ENCODE data around the gene MROH8. TPM values are rescaled to one million over a fixed set of nuclear protein-coding genes. Genes with fewer than 3 reads are reported as not detected.
"Not testable (repeated sequence)": the region's sequence is repeated elsewhere in the genome, so short reads cannot be mapped to it uniquely, and the experiment has no call there.

MROH8 gene
- polyA plus RNA-seq, 4 donors, result 0.54 to 3.1 (median 0.73) TPM

DNA sequence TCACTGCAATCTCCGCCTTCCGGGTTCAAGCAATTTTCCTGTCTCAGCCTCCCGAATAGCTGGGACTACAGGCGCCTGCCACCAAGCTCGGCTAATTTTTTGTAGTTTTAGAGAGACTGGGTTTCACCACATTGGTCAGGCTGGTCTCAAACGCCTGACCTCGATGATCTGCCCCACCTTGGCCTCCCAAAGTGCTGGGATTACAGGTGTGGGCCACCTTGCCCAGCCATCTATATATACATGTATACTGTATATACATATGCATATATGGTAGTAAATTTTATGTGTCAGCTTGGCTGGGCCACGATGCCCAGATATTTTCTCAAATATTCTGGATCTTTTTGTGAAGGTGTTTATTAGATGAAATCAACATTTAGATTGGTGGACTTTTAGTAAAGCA is 102.3 kb downstream of the MROH8 start:
- DNase-seq, result no peak
- Histone ChIP-seq H3K36me3 (ENCODE audit: control insufficient read depth in 3 of 3, insufficient read depth in 2 of 3, low read depth in 1 of 3, low read length in 3 of 3) (peaks cover 0 to 22% (median 0%) of the 10 kb centered on the region in 3 donors), H3K9me3 (ENCODE audit: control insufficient read depth in 2 of 2, insufficient read depth in 1 of 2, low read depth in 1 of 2, low read length in 1 of 2) (peaks cover 0 to 2% of the 10 kb centered on the region in 2 donors), H3K27me3 (ENCODE audit: control insufficient read depth in 3 of 3, insufficient read depth in 3 of 3, low read length in 3 of 3) (no peaks in the 10 kb centered on the region), H3K27ac (ENCODE audit: low read depth in 1 of 3, low read length in 2 of 3) (no peak overlapping the region), H3K4me3 (ENCODE audit: low read depth in 1 of 3, low read length in 3 of 3) (no peak overlapping the region), H3K4me1 (ENCODE audit: control insufficient read depth in 3 of 3, insufficient read depth in 2 of 3, low read depth in 1 of 3, low read length in 2 of 3) (no peaks in the 10 kb centered on the region)
- FAIRE-seq, result no peak
- 96 to 99% (median 96%) methylated on average over 8 of the region's 8 CpGs for WGBS, 3 donors

GRCh38 chr20:37075932-37076685 is 103.2 kb downstream of the MROH8 start:
- no peak for FAIRE-seq
- WGBS, 3 donors, result 91 to 96% (median 92%) methylated on average over 3 of the region's 3 CpGs

DNA sequence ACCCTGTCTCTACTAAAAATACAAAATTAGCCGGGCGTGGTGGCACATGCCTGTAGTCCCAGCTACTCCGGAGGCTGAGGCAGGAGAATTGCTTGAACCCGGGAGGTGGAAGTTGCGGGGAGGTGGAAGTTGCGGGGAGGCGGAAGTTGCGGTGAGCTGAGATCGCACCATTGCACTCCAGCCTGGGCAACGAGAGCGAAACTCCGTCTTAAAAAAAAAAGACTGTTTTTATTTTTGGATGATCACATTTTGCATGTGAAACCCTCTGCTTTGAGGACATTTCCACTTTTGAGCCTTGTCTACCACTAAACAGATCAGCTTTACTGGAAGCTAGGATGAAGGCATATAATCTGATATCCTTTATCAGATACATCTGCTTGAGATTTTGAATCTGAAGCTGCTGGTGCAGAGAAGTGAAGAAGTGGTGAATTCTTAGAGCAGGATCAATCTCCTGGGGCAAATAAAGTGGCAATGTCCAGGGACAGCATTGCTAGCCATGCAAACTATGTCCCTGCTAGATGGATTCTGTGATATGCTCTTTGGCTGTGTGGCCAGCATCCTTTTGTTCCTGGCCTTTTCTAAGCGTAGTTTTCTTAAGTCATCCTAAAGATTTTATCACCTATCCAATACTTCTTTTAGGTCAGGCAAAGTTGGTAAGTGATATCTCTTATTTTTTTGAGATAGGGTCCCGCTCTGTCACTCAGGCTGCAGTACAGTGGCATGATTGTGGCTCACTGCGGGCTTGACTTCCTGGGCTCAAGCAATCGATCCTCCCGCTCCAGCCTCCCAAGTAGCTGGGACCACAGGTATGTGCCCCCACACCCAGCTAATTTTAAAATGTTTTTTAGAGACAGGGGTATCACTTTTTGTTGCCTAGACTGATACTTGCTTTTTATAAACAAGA is 106.8 kb downstream of the MROH8 start:
- WGBS, 3 donors, result 87 to 96% (median 88%) methylated on average over 17 of the region's 17 CpGs
- Histone ChIP-seq H3K9me3 (ENCODE audit: control insufficient read depth in 2 of 2, insufficient read depth in 1 of 2, low read depth in 1 of 2, low read length in 1 of 2) (peaks cover 0 to 2% of the 10 kb centered on the region in 2 donors), H3K27ac (ENCODE audit: low read depth in 1 of 3, low read length in 2 of 3) (no peak overlapping the region), H3K27me3 (ENCODE audit: control insufficient read depth in 3 of 3, insufficient read depth in 3 of 3, low read length in 3 of 3) (no peaks in the 10 kb centered on the region), H3K4me1 (ENCODE audit: control insufficient read depth in 3 of 3, insufficient read depth in 2 of 3, low read depth in 1 of 3, low read length in 2 of 3) (no peaks in the 10 kb centered on the region), H3K36me3 (ENCODE audit: control insufficient read depth in 3 of 3, insufficient read depth in 2 of 3, low read depth in 1 of 3, low read length in 3 of 3) (peaks cover 0 to 15% (median 0%) of the 10 kb centered on the region in 3 donors), H3K4me3 (ENCODE audit: low read depth in 1 of 3, low read length in 3 of 3) (no peak overlapping the region)
- FAIRE-seq, result no peak
- DNase-seq, result no peak

More at GRCh38 chr20:37075932-37076685, 103.2 kb downstream of the MROH8 start:
- no peaks in the 10 kb centered on the region for H3K4me1 ChIP-seq (ENCODE audit: control insufficient read depth in 3 of 3, insufficient read depth in 2 of 3, low read depth in 1 of 3, low read length in 2 of 3)
- H3K27me3 ChIP-seq (ENCODE audit: control insufficient read depth in 3 of 3, insufficient read depth in 3 of 3, low read length in 3 of 3), result no peaks in the 10 kb centered on the region
- H3K4me3 ChIP-seq (ENCODE audit: low read depth in 1 of 3, low read length in 3 of 3), result no peak overlapping the region
- peaks cover 0 to 23% (median 0%) of the 10 kb centered on the region in 3 donors for H3K36me3 ChIP-seq (ENCODE audit: control insufficient read depth in 3 of 3, insufficient read depth in 2 of 3, low read depth in 1 of 3, low read length in 3 of 3)
- H3K9me3 ChIP-seq (ENCODE audit: control insufficient read depth in 2 of 2, insufficient read depth in 1 of 2, low read depth in 1 of 2, low read length in 1 of 2), result peaks cover 0 to 2% of the 10 kb centered on the region in 2 donors
- no peak overlapping the region for H3K27ac ChIP-seq (ENCODE audit: low read depth in 1 of 3, low read length in 2 of 3)
- no peak for DNase-seq

- WGBS, 3 donors, result 68 to 80% (median 73%) methylated on average over 4 of the region's 4 CpGs
- peak overlapping the region in 1 of 3 donors; percentile 58 for H3K27ac ChIP-seq (ENCODE audit: low read depth in 1 of 3, low read length in 2 of 3)
- DNase-seq, result no peak
Measured at GRCh38 chr20:37071481-37071911, 107.9 kb downstream of the MROH8 start.

GRCh38 chr20:37069563-37069962 is 109.8 kb downstream of the MROH8 start:
- not testable (repeated sequence) for H3K27me3 ChIP-seq (ENCODE audit: control insufficient read depth in 3 of 3, insufficient read depth in 3 of 3, low read length in 3 of 3); FAIRE-seq; H3K9me3 ChIP-seq (ENCODE audit: control insufficient read depth in 2 of 2, insufficient read depth in 1 of 2, low read depth in 1 of 2, low read length in 1 of 2); H3K27ac ChIP-seq (ENCODE audit: low read depth in 1 of 3, low read length in 2 of 3); DNase-seq; H3K4me1 ChIP-seq (ENCODE audit: control insufficient read depth in 3 of 3, insufficient read depth in 2 of 3, low read depth in 1 of 3, low read length in 2 of 3); H3K4me3 ChIP-seq (ENCODE audit: low read depth in 1 of 3, low read length in 3 of 3)
- WGBS, 3 donors, result 95 to 98% (median 96%) methylated on average over 10 to 21 of the region's 25 CpGs
- H3K36me3 ChIP-seq (ENCODE audit: control insufficient read depth in 3 of 3, insufficient read depth in 2 of 3, low read depth in 1 of 3, low read length in 3 of 3), result peaks cover 0 to 23% (median 2%) of the 10 kb centered on the region in 3 donors

More at GRCh38 chr20:37071481-37071911, 107.9 kb downstream of the MROH8 start:
- Histone ChIP-seq H3K4me1 (ENCODE audit: control insufficient read depth in 3 of 3, insufficient read depth in 2 of 3, low read depth in 1 of 3, low read length in 2 of 3) (no peaks in the 10 kb centered on the region), H3K4me3 (ENCODE audit: low read depth in 1 of 3, low read length in 3 of 3) (no peak overlapping the region), H3K27me3 (ENCODE audit: control insufficient read depth in 3 of 3, insufficient read depth in 3 of 3, low read length in 3 of 3) (no peaks in the 10 kb centered on the region), H3K9me3 (ENCODE audit: control insufficient read depth in 2 of 2, insufficient read depth in 1 of 2, low read depth in 1 of 2, low read length in 1 of 2) (peaks cover 0 to 2% of the 10 kb centered on the region in 2 donors), H3K36me3 (ENCODE audit: control insufficient read depth in 3 of 3, insufficient read depth in 2 of 3, low read depth in 1 of 3, low read length in 3 of 3) (peaks cover 0 to 15% (median under 1%) of the 10 kb centered on the region in 3 donors)
- FAIRE-seq, result no peak

DNA sequence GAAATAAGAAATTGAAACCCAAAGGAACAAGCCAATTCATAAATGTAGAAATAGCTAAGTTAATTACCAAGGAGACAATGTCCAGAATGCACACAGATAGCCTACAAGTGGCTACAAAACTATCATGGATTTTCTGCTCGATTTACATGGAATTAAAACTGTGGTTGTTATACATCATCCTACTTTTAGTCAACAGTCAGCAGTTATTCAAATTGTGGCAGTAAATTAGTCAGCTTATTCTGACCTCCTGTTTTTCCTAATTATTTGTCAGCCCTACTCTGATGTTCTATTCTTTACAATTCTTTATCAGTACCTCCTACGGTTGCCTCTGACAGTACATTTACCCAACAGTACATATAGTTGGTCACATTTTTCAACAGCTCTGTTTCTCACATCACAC is 113.2 kb downstream of the MROH8 start:
- Histone ChIP-seq H3K9me3 (ENCODE audit: control insufficient read depth in 2 of 2, insufficient read depth in 1 of 2, low read depth in 1 of 2, low read length in 1 of 2) (no peaks in the 10 kb centered on the region), H3K36me3 (ENCODE audit: control insufficient read depth in 3 of 3, insufficient read depth in 2 of 3, low read depth in 1 of 3, low read length in 3 of 3) (peaks cover 0 to 22% (median 4%) of the 10 kb centered on the region in 3 donors), H3K27me3 (ENCODE audit: control insufficient read depth in 3 of 3, insufficient read depth in 3 of 3, low read length in 3 of 3) (no peaks in the 10 kb centered on the region), H3K4me1 (ENCODE audit: control insufficient read depth in 3 of 3, insufficient read depth in 2 of 3, low read depth in 1 of 3, low read length in 2 of 3) (no peaks in the 10 kb centered on the region), H3K27ac (ENCODE audit: low read depth in 1 of 3, low read length in 2 of 3) (no peak overlapping the region), H3K4me3 (ENCODE audit: low read depth in 1 of 3, low read length in 3 of 3) (no peak overlapping the region)
- 75 to 97% (median 90%) methylated on average over 2 of the region's 2 CpGs for WGBS, 3 donors
- no peak for FAIRE-seq
- no peak for DNase-seq

DNA sequence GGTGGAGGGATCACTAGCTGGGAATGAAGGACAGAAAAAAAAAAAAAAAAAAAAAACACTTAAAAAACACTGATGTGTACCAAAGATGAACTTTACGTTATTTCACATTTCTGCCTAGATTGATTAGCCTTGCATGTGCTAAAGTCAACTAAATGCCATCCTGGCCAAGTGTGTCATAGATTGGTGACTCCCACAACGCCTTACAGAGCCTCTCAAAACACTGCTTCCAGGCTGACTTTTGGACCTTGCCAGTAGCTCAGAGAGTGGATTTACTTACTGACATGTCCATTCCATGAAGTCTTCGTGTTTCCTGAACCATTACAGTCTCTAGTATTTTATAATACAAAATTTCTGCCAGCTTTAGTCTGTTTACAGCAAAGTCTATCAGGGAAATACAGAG is 124.1 kb downstream of the MROH8 start:
- H3K36me3 ChIP-seq (ENCODE audit: control insufficient read depth in 3 of 3, insufficient read depth in 2 of 3, low read depth in 1 of 3, low read length in 3 of 3), result peaks cover 0 to 26% (median 4%) of the 10 kb centered on the region in 3 donors
- no peaks in the 10 kb centered on the region for H3K4me1 ChIP-seq (ENCODE audit: control insufficient read depth in 3 of 3, insufficient read depth in 2 of 3, low read depth in 1 of 3, low read length in 2 of 3)
- no peaks in the 10 kb centered on the region for H3K9me3 ChIP-seq (ENCODE audit: control insufficient read depth in 2 of 2, insufficient read depth in 1 of 2, low read depth in 1 of 2, low read length in 1 of 2)
- FAIRE-seq (no peak), DNase-seq (no peak)
- no peaks in the 10 kb centered on the region for H3K27me3 ChIP-seq (ENCODE audit: control insufficient read depth in 3 of 3, insufficient read depth in 3 of 3, low read length in 3 of 3)
- no peak overlapping the region for H3K4me3 ChIP-seq (ENCODE audit: low read depth in 1 of 3, low read length in 3 of 3)
- 88 to 94% (median 92%) methylated on average over 3 of the region's 3 CpGs for WGBS, 3 donors
- no peak overlapping the region for H3K27ac ChIP-seq (ENCODE audit: low read depth in 1 of 3, low read length in 2 of 3)

- FAIRE-seq, result no peak
- 93 to 100% (median 96%) methylated on average over 4 of the region's 4 CpGs for WGBS, 3 donors
- peaks cover under 1 to 26% (median 4%) of the 10 kb centered on the region in 3 donors for H3K36me3 ChIP-seq (ENCODE audit: control insufficient read depth in 3 of 3, insufficient read depth in 2 of 3, low read depth in 1 of 3, low read length in 3 of 3)
Measured at GRCh38 chr20:37053230-37053950, 126.0 kb downstream of the MROH8 start.

More at GRCh38 chr20:37053230-37053950, 126.0 kb downstream of the MROH8 start:
- peak in 1 of 2 donors; percentile 14 for DNase-seq
- no peak overlapping the region for H3K4me3 ChIP-seq (ENCODE audit: low read depth in 1 of 3, low read length in 3 of 3)
- no peak overlapping the region for H3K27ac ChIP-seq (ENCODE audit: low read depth in 1 of 3, low read length in 2 of 3)
- H3K9me3 ChIP-seq (ENCODE audit: control insufficient read depth in 2 of 2, insufficient read depth in 1 of 2, low read depth in 1 of 2, low read length in 1 of 2), result no peaks in the 10 kb centered on the region
- no peaks in the 10 kb centered on the region for H3K4me1 ChIP-seq (ENCODE audit: control insufficient read depth in 3 of 3, insufficient read depth in 2 of 3, low read depth in 1 of 3, low read length in 2 of 3)
- H3K27me3 ChIP-seq (ENCODE audit: control insufficient read depth in 3 of 3, insufficient read depth in 3 of 3, low read length in 3 of 3), result no peaks in the 10 kb centered on the region
